ENCODE measurements around the gene ZIC4.

DNA sequence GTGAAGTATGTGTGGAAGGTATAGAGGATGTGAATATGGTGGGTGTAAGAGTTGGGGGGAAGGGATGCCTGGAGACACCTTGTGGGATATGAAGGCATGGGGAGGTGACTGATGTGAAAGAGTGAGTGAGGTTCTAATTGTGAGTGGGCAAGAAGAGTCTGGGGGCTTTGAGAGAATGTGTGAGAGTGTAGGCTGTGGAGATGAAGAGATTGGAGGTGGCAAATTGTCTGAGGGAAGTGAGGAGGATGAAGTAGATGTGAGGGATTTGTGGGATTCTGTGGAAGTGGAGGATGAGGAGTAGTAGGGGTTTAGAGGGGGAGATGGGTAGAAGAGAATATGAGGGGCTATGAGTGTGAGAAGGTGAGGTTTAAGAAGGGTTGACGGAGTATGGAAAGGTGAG, 41.6 kb downstream of the ZIC4 start:
- no peak for TF ChIP-seq SMC3 (IDR thresholded peaks at IDR 0.05; ENCODE audit: borderline replicate concordance, low read length)
- no peak for TF ChIP-seq YBX1 (IDR thresholded peaks at IDR 0.05)
- TF ChIP-seq POLR2A (IDR thresholded peaks at IDR 0.05; ENCODE audit: low read depth, low read length) = no peak
- TF ChIP-seq, protein P1, sequence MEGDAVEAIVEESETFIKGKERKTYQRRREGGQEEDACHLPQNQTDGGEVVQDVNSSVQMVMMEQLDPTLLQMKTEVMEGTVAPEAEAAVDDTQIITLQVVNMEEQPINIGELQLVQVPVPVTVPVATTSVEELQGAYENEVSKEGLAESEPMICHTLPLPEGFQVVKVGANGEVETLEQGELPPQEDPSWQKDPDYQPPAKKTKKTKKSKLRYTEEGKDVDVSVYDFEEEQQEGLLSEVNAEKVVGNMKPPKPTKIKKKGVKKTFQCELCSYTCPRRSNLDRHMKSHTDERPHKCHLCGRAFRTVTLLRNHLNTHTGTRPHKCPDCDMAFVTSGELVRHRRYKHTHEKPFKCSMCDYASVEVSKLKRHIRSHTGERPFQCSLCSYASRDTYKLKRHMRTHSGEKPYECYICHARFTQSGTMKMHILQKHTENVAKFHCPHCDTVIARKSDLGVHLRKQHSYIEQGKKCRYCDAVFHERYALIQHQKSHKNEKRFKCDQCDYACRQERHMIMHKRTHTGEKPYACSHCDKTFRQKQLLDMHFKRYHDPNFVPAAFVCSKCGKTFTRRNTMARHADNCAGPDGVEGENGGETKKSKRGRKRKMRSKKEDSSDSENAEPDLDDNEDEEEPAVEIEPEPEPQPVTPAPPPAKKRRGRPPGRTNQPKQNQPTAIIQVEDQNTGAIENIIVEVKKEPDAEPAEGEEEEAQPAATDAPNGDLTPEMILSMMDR (IDR thresholded peaks at IDR 0.05 in 2 of 3, conservative IDR thresholded peaks at IDR 0.05 in 1 of 3; ENCODE audit: control insufficient read depth in 2 of 3, extremely low read depth in 1 of 3, insufficient read depth in 1 of 3, low read depth in 3 of 3, low read length in 3 of 3) = no peak
- no peak for TF ChIP-seq EED (IDR thresholded peaks at IDR 0.05; ENCODE audit: low read depth)
- TF ChIP-seq, protein P2, sequence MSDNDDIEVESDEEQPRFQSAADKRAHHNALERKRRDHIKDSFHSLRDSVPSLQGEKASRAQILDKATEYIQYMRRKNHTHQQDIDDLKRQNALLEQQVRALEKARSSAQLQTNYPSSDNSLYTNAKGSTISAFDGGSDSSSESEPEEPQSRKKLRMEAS (IDR thresholded peaks at IDR 0.05; ENCODE audit: low read depth, low read length) = no peak
- no peak for TF ChIP-seq RB1 (IDR thresholded peaks at IDR 0.05; ENCODE audit: borderline replicate concordance)
- TF ChIP-seq HDAC6 (IDR thresholded peaks at IDR 0.05; ENCODE audit: unreplicated experiment) = no peak
- TF ChIP-seq, protein P3, sequence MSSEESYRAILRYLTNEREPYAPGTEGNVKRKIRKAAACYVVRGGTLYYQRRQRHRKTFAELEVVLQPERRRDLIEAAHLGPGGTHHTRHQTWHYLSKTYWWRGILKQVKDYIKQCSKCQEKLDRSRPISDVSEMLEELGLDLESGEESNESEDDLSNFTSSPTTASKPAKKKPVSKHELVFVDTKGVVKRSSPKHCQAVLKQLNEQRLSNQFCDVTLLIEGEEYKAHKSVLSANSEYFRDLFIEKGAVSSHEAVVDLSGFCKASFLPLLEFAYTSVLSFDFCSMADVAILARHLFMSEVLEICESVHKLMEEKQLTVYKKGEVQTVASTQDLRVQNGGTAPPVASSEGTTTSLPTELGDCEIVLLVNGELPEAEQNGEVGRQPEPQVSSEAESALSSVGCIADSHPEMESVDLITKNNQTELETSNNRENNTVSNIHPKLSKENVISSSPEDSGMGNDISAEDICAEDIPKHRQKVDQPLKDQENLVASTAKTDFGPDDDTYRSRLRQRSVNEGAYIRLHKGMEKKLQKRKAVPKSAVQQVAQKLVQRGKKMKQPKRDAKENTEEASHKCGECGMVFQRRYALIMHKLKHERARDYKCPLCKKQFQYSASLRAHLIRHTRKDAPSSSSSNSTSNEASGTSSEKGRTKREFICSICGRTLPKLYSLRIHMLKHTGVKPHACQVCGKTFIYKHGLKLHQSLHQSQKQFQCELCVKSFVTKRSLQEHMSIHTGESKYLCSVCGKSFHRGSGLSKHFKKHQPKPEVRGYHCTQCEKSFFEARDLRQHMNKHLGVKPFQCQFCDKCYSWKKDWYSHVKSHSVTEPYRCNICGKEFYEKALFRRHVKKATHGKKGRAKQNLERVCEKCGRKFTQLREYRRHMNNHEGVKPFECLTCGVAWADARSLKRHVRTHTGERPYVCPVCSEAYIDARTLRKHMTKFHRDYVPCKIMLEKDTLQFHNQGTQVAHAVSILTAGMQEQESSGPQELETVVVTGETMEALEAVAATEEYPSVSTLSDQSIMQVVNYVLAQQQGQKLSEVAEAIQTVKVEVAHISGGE (CRISPR knock-in tag; IDR thresholded peaks at IDR 0.05) = no peak
- TF ChIP-seq SMAD5 (IDR thresholded peaks at IDR 0.05; ENCODE audit: low read depth) = no peak
- no peak for TF ChIP-seq YY1 (IDR thresholded peaks at IDR 0.05; ENCODE audit: low read depth, low read length)
- TF ChIP-seq, protein P4, sequence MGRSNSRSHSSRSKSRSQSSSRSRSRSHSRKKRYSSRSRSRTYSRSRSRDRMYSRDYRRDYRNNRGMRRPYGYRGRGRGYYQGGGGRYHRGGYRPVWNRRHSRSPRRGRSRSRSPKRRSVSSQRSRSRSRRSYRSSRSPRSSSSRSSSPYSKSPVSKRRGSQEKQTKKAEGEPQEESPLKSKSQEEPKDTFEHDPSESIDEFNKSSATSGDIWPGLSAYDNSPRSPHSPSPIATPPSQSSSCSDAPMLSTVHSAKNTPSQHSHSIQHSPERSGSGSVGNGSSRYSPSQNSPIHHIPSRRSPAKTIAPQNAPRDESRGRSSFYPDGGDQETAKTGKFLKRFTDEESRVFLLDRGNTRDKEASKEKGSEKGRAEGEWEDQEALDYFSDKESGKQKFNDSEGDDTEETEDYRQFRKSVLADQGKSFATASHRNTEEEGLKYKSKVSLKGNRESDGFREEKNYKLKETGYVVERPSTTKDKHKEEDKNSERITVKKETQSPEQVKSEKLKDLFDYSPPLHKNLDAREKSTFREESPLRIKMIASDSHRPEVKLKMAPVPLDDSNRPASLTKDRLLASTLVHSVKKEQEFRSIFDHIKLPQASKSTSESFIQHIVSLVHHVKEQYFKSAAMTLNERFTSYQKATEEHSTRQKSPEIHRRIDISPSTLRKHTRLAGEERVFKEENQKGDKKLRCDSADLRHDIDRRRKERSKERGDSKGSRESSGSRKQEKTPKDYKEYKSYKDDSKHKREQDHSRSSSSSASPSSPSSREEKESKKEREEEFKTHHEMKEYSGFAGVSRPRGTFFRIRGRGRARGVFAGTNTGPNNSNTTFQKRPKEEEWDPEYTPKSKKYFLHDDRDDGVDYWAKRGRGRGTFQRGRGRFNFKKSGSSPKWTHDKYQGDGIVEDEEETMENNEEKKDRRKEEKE (IDR thresholded peaks at IDR 0.05) = no peak

All from GM12878 (cell line).